OCI-LY7 (cell line): ENCODE measurements around the gene FKBP15. TPM values are rescaled to one million over a fixed set of nuclear protein-coding genes. Genes with fewer than 3 reads are reported as not detected.

Experiments used
- BruUV-seq: library from RNA; stranded (reverse); fragments of 400-500 nt; replicated peaks from 2 replicates; lab custom pipeline; 2021; lab: Mats Ljungman, UMichigan
- CTCF ChIA-PET: fragments of 300-600 bp; sonication (Branson Sonifier 250); formaldehyde crosslinking; loops from one replicate; lab custom pipeline; 2022; ENCODE audit warnings: antibody characterized with exemption; ENCODE audit not compliant: unreplicated experiment; lab: Charles Lee
- POLR2A ChIA-PET: fragments of 300-600 bp; sonication (Branson Sonifier 250); formaldehyde crosslinking; loops from one replicate; lab custom pipeline; 2022; ENCODE audit warnings: antibody characterized with exemption; lab: Charles Lee
- DNase-seq: peaks from one replicate; pipeline ENCODE4 v3.0.0-alpha.2; 2015; ENCODE audit warnings: low spot score
- H2AFZ ChIP-seq: fragments of 200-600 bp; sonication (generic), shearing (Covaris generic); 2 replicates; pipeline ENCODE4 v1.6.1; 2014; ENCODE audit warnings: mild to moderate bottlenecking, antibody characterized with exemption, low read length, moderate library complexity
- H3K27ac ChIP-seq: fragments of 200-600 bp; sonication (generic); 2 replicates; pipeline ENCODE4 v1.5.1; 2014; ENCODE audit warnings: mixed run types, low read depth, mild to moderate bottlenecking, moderate library complexity, low read length, inconsistent platforms; ENCODE audit not compliant: poor library complexity, severe bottlenecking
- H3K36me3 ChIP-seq: fragments of 200-600 bp; sonication (generic); 2 replicates; pipeline ENCODE4 v1.6.1; 2014; ENCODE audit warnings: mild to moderate bottlenecking, antibody characterized with exemption, low read length, moderate library complexity, mixed read lengths; ENCODE audit not compliant: insufficient read depth
- H3K4me1 ChIP-seq: fragments of 200-600 bp; sonication (generic); 2 replicates; pipeline ENCODE4 v1.5.1; 2014; ENCODE audit warnings: mild to moderate bottlenecking, low read length; ENCODE audit not compliant: insufficient read depth, poor library complexity, severe bottlenecking
- H3K4me2 ChIP-seq: fragments of 200-600 bp; sonication (generic); 2 replicates; pipeline ENCODE4 v1.6.1; 2014; ENCODE audit warnings: mild to moderate bottlenecking, low read length
- H3K4me3 ChIP-seq: fragments of 200-600 bp; sonication (generic); 2 replicates; pipeline ENCODE4 v1.5.1; 2014; ENCODE audit warnings: mild to moderate bottlenecking, low read depth, low read length; ENCODE audit not compliant: poor library complexity, severe bottlenecking
- H3K79me2 ChIP-seq: fragments of 200-600 bp; sonication (generic); 2 replicates; pipeline ENCODE4 v1.6.1; 2016; ENCODE audit warnings: low read depth, mild to moderate bottlenecking, low read length, moderate library complexity, mixed read lengths; ENCODE audit not compliant: insufficient read depth
- H3K9me2 ChIP-seq: fragments of 200-600 bp; sonication (generic); 2 replicates; pipeline ENCODE4 v1.6.1; 2016; ENCODE audit warnings: mild to moderate bottlenecking, low read length, mixed read lengths; ENCODE audit not compliant: insufficient read depth
- H3K9me3 ChIP-seq: fragments of 200-600 bp; sonication (generic); 2 replicates; pipeline ENCODE4 v1.6.1; 2014; ENCODE audit warnings: mild to moderate bottlenecking, mixed run types, low read length, mixed read lengths
- H4K20me1 ChIP-seq: fragments of 200-600 bp; sonication (generic); 2 replicates; pipeline ENCODE4 v1.6.1; 2014; ENCODE audit warnings: mild to moderate bottlenecking, antibody characterized with exemption, low read length, moderate library complexity, mixed read lengths; ENCODE audit not compliant: insufficient read depth
- EZH2phosphoT487 ChIP-seq: fragments of 200-600 bp; sonication (generic); IDR thresholded peaks from 2 replicates; pipeline ENCODE4 v1.6.1; 2018; ENCODE audit warnings: low read depth, borderline replicate concordance, mild to moderate bottlenecking, mixed run types, antibody characterized with exemption, low read length, moderate library complexity, mixed read lengths
- intact Hi-C: fragments of 100-400 bp; cut with micrococcal nuclease; formaldehyde crosslinking; loops from one replicate; pipeline ENCODE4 v1.10.0; 2022; ENCODE audit not compliant: unreplicated experiment
- total RNA-seq, 2 experiments: library from RNA; depleted of rRNA in 1 of 2; stranded (reverse); fragments of >200 nt in 1 of 2; shearing (Covaris generic) in 1 of 2; gene quantifications; 2 replicates each; pipeline ENCODE4 v1.2.3, GENCODE V29; 2014 to 2022
- TF ChIP-seq, protein P1 (sequence below): fragments of 200-600 bp; sonication (generic); conservative IDR thresholded peaks from 2 replicates; pipeline ENCODE4 v1.5.1; 2014; ENCODE audit warnings: mild to moderate bottlenecking, antibody characterized with exemption, low read length, moderate library complexity, mixed read lengths

FKBP15 gene
- total RNA-seq, 2 experiments from 2014 or later = 39.9 to 58.0 TPM

DNA sequence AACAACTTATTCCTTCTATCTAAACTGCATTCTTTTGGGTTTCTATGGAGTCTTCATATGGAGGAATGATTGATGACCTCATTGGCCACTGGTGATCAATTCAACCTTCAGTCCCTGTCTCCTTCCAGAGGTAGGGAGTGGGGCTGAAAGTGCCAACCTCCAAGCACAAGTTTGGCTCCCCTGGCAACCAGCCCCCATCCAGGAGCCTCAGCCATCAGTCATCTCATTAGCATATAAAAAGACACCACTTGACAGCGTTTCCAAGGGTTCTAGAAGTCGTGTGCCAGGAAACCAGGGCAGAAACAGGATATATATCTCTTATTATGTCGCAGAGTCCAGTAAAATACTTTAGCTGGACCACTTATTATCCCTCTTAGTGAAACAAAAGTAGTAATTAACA is 60.5 kb downstream of the FKBP15 start:
- no peak overlapping the region for H3K4me2 ChIP-seq
- H3K27ac ChIP-seq = no peak overlapping the region
- DNase-seq = no peak
- no peak overlapping the region for H2AFZ ChIP-seq
- intact Hi-C loops = no loop called here
- TF ChIP-seq EZH2phosphoT487 = no peak
- TF ChIP-seq, protein P1, sequence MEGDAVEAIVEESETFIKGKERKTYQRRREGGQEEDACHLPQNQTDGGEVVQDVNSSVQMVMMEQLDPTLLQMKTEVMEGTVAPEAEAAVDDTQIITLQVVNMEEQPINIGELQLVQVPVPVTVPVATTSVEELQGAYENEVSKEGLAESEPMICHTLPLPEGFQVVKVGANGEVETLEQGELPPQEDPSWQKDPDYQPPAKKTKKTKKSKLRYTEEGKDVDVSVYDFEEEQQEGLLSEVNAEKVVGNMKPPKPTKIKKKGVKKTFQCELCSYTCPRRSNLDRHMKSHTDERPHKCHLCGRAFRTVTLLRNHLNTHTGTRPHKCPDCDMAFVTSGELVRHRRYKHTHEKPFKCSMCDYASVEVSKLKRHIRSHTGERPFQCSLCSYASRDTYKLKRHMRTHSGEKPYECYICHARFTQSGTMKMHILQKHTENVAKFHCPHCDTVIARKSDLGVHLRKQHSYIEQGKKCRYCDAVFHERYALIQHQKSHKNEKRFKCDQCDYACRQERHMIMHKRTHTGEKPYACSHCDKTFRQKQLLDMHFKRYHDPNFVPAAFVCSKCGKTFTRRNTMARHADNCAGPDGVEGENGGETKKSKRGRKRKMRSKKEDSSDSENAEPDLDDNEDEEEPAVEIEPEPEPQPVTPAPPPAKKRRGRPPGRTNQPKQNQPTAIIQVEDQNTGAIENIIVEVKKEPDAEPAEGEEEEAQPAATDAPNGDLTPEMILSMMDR = no peak
- H3K9me2 ChIP-seq = no peaks in the 10 kb centered on the region
- H3K4me1 ChIP-seq = no peaks in the 10 kb centered on the region
- H4K20me1 ChIP-seq = no peaks in the 10 kb centered on the region
- H3K36me3 ChIP-seq = peaks cover 64% of the 10 kb centered on the region
- POLR2A ChIA-PET = interaction anchor here (0.6 kb wide), 1 partner anchor 973 kb away, joined by 3 read pairs; no protein-coding TSS in a partner anchor
- CTCF ChIA-PET = no interaction called here
- H3K9me3 ChIP-seq = no peaks in the 10 kb centered on the region
- no peak overlapping the region for H3K4me3 ChIP-seq
- H3K79me2 ChIP-seq = no peaks in the 10 kb centered on the region
- BruUV-seq = no TSS peak

DNA sequence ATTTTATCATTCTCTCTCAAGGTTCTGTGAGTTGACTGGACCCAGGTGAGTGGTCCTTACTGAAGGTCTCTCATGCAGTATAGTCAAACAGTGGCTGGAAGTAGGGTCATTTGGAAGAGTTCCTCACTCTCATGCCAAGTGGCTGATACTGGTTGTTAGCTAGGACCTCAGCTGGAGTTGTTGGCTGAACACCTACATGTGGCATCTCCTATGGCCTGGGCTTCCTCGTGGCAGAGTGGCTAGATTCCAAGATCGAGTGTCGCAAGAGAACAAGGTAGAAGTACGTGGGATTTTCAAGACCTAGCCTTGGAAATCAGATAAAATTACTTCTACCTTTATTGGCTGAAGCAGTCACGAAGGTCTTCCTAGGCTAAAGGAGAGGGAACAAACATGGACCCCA is 62.6 kb downstream of the FKBP15 start:
- Histone ChIP-seq H3K4me1 (no peaks in the 10 kb centered on the region), H3K27ac (no peak overlapping the region), H3K4me3 (no peak overlapping the region), H3K4me2 (no peak overlapping the region), H3K79me2 (no peaks in the 10 kb centered on the region), H3K9me3 (no peaks in the 10 kb centered on the region), H2AFZ (no peak overlapping the region), H4K20me1 (no peaks in the 10 kb centered on the region), H3K36me3 (peaks cover 43% of the 10 kb centered on the region), H3K9me2 (no peaks in the 10 kb centered on the region)
- no TSS peak for BruUV-seq
- intact Hi-C loops = no loop called here
- no peak for TF ChIP-seq EZH2phosphoT487
- TF ChIP-seq, protein P1 = no peak
- no peak for DNase-seq
- POLR2A ChIA-PET = no interaction called here
- CTCF ChIA-PET = no interaction called here

DNA sequence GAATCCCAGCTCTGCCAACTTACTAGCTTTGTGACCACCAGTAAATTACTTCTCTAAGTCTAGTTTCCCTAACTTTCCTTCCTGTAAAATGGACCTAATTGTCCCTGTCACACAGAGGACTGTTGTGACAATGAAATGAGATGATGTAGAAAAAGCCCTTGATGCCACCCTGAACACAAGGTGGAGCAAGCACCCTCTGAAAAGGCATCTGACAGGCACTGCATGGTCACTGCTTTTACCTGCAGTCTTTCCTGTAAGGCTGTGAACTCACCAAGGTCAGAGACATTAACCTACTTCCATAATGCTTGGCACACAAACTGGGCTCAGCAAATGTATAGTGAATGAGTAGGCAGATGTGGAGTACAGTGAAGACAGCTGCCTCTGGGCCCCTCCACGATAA is 64.2 kb downstream of the FKBP15 start:
- peak; percentile 14 for DNase-seq
- Histone ChIP-seq H3K9me3 (no peaks in the 10 kb centered on the region), H2AFZ (no peak overlapping the region), H3K27ac (no peak overlapping the region), H3K4me3 (no peak overlapping the region), H3K9me2 (no peaks in the 10 kb centered on the region), H4K20me1 (no peaks in the 10 kb centered on the region), H3K36me3 (peaks cover 28% of the 10 kb centered on the region), H3K4me1 (no peaks in the 10 kb centered on the region), H3K4me2 (no peak overlapping the region), H3K79me2 (no peaks in the 10 kb centered on the region)
- CTCF ChIA-PET = no interaction called here
- intact Hi-C loops = no loop called here
- POLR2A ChIA-PET = interaction anchor here (0.5 to 1.0 kb wide), 3 partner anchors 15 to 1082 kb away, joined by 3 read pairs; no protein-coding TSS in a partner anchor
- BruUV-seq = no TSS peak
- TF ChIP-seq, protein P1 = peak; percentile 33; the same call in 1 of the 2 replicates
- no peak for TF ChIP-seq EZH2phosphoT487
